GM19351 (cell line): ENCODE data around the gene MFGE8.

Experiments
- ATAC-seq: cut with Tn5 transposase; IDR thresholded peaks from one replicate; pipeline ENCODE4 v1.9.1; 2021; ENCODE audit warnings: mild to moderate bottlenecking, moderate library complexity; ENCODE audit not compliant: unreplicated experiment

MFGE8 gene

GRCh38 chr15:88874684-88875083 lies 38.5 kb downstream of the MFGE8 start:
- ATAC-seq, result no peak

- no peak for ATAC-seq
Measured at GRCh38 chr15:88874275-88874674, 38.9 kb downstream of the MFGE8 start.

DNA sequence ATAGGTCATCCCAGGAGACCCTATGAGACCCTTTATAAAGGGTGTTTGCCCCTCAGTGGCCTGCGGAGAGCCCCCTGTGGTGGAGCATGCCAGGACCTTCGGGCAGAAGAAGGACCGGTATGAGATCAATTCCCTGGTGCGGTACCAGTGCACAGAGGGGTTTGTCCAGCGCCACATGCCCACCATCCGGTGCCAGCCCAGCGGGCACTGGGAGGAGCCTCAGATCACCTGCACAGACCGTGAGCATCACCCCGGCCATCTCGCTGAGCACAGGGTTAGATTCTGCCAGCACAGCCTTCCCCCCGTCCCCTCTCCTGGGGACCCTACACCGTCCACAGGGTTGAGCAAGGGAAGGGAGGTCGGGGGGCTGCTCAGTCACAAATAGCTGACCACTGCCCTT lies 39.4 kb downstream of the MFGE8 start:
- no peak for ATAC-seq

DNA sequence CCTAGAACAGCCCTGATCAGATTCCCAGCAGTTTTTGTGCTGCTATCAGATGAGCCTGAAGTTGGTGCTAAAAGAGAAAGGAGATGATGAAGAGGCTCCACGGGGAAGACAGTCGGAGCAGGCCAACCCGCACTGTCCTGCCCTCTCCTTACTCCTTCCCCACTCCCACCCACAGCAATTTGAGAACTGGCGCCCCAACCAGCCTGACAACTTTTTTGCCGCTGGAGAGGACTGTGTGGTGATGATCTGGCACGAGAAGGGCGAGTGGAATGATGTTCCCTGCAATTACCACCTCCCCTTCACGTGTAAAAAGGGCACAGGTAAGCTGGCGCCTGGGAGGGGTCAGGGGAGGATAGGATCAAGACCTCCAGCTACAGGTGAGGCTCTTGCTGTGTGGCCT lies 40.5 kb downstream of the MFGE8 start:
- ATAC-seq, result no peak

- ATAC-seq, result no peak
Measured at GRCh38 chr15:88872106-88872505, 41.1 kb downstream of the MFGE8 start.

GRCh38 chr15:88871313-88871712 lies 41.9 kb downstream of the MFGE8 start:
- no peak for ATAC-seq

DNA sequence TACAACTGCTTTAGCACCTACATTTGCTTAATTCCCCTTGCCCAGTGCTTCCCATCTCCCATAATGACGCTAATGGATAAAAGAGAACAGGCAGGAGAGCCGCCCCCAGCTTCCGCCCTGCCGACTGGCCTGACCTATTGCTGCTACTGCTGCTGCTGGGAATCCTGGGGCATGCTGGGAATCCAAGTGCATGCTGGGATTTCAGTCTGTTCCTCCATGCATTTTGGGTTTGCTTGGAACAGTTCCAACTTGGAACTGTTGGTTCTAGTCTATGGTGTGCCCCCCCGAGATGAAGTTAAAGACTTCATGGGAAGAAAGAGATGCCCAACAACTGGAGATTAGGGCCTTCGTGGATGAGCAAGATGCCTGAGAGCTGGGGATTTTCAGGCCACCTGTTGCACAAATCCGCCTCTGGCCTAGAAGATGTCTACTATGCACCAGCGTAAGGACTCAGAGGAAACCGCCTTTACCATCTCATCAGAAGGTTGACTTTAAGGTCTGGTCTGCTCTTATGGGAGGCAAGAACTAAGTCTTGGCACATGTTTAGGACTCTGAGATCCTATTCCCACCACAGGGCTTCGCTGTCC lies 46.8 kb downstream of the MFGE8 start:
- ATAC-seq, result no peak

GRCh38 chr15:88865498-88866099 lies 47.6 kb downstream of the MFGE8 start:
- no peak for ATAC-seq

DNA sequence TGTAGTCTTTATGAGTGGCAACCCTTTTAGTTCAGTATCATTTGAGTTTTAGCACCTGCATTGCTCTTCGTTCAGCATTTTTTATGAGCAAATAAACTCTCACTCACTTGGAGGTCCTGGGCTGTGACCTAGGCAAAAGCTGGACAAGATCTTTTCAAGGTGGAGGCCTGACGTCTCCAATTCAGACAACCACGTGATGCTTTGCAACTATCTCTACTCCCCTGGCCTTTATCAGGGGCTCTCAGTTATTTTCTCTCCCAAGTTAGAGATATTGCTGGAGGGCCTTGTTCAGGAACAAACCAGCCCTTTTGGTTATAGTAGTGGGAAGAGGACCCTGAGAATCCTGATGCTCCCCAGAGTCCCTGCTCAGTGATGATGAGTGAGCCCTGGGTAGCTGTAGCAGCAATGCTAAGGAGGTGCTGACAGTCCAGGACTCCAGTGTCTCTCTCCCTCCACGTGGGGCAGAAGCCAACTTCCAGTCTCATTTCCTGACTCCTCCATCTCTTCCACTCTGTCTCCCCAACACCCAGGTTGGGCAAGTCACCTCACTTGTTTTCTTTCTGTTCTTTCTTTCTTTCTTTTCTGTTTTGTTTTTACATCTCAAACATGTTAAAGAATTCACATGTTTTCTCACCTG lies 48.2 kb downstream of the MFGE8 start:
- no peak for ATAC-seq

- no peak for ATAC-seq
Measured at GRCh38 chr15:88863412-88863811, 49.8 kb downstream of the MFGE8 start.

DNA sequence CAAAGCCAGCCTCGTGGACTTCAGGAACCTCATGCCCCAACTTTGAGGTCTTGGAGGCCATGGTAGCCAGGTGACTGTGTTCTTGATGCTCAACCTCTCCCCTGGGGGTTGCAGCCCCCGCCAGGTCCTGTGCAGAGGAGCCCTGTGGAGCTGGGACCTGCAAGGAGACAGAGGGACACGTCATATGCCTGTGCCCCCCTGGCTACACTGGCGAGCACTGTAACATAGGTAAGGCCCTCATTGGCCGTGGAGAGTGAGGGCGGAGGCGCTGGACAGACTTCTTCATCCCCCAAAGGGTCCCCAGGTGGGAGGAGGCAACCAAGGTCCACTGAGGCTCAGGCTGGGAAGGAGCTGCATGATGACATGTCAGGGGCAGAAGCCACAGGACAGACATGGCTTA lies 53.0 kb downstream of the MFGE8 start:
- ATAC-seq, result no peak

DNA sequence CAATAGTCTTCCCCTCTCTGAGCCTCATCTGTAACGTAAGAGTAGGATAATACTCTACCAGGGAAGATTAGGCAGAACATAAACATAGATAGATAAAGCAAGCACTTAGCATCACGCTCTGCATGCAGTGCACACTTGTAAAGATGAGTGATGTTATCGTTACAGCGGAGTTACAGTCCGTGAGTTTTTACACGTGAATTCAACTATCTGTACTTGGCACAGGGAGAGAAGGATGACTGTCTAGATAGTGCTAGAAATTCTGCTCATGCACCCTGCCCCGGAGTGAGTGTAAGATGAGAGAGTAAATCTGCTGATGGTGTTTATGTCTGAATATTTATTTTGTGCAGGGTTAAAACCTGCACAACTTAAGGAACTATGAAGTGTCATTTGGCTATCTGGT lies 53.6 kb downstream of the MFGE8 start:
- ATAC-seq, result no peak

GRCh38 chr15:88858934-88859333 lies 54.2 kb downstream of the MFGE8 start:
- no peak for ATAC-seq

GRCh38 chr15:88852476-88852875 lies 60.7 kb downstream of the MFGE8 start:
- no peak for ATAC-seq

GRCh38 chr15:88849376-88850072 lies 63.7 kb downstream of the MFGE8 start:
- no peak for ATAC-seq
